ENCODE measurements around the gene USF2.

The USF2 gene

DNA sequence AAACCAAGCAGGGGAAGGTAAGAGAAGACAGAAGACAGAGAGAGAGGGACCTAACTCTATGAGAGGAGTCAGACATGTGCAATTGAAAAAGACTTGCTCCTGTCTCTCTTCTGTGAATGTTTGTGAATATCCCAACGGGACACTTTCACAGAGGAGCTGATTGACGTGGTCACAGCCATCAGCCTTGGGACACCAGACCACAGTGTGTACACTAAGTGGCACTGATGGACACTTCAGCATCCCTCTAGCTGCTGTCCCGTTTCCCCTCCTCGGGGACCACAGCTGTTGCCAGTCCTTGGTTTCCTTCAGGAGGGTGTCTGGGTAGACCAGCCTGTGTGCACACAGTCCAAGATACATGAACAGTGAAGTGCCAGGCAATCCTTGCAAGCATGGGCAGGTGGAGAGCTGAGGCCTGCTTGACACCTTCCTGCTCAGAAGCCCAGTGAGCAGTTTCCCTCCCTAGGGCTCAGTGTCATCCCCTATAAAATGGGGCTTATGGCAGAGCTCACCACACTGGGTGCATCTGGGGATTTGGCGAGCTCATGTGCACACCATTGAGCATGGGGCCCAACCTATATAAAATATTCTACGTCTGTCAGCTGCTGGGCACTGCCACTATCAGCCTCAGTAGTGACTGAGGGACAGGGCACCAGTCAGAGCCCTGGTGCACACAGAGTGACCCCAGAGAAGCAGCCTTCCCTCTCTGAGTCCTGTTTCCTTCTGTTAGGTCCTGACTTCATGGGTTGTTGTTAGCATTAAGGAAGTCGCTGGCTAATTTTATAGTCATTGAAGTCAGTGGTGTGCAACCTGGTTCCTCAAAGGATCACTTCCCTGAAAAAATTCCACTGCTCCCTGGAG is 4.3 kb upstream of the USF2 start:
- TF ChIP-seq, protein P1, sequence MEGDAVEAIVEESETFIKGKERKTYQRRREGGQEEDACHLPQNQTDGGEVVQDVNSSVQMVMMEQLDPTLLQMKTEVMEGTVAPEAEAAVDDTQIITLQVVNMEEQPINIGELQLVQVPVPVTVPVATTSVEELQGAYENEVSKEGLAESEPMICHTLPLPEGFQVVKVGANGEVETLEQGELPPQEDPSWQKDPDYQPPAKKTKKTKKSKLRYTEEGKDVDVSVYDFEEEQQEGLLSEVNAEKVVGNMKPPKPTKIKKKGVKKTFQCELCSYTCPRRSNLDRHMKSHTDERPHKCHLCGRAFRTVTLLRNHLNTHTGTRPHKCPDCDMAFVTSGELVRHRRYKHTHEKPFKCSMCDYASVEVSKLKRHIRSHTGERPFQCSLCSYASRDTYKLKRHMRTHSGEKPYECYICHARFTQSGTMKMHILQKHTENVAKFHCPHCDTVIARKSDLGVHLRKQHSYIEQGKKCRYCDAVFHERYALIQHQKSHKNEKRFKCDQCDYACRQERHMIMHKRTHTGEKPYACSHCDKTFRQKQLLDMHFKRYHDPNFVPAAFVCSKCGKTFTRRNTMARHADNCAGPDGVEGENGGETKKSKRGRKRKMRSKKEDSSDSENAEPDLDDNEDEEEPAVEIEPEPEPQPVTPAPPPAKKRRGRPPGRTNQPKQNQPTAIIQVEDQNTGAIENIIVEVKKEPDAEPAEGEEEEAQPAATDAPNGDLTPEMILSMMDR (IDR thresholded peaks at IDR 0.05; ENCODE audit: low read depth, low read length) = no peak
- no peak for TF ChIP-seq EZH2phosphoT487 (IDR thresholded peaks at IDR 0.05; ENCODE audit: low read depth)
- Histone ChIP-seq H4K20me1 (ENCODE audit: insufficient read depth, low read length) (no peaks in the 10 kb centered on the region), H3K36me3 (replicated peaks; ENCODE audit: low read depth, low read length) (peaks cover 3% of the 10 kb centered on the region), H3K9ac (ENCODE audit: low read length) (no peak overlapping the region), H3K4me3 (ENCODE audit: low read length) (no peak overlapping the region), H3K79me2 (ENCODE audit: low read length) (peaks cover 13% of the 10 kb centered on the region), H3K9me3 (ENCODE audit: insufficient read depth, low read length) (no peaks in the 10 kb centered on the region), H3K27ac (ENCODE audit: low read length) (no peak overlapping the region), H3K4me1 (ENCODE audit: low read length) (peaks cover 9% of the 10 kb centered on the region; the same call in 1 of the 2 replicates), H2AFZ (ENCODE audit: low read depth, low read length) (no peak overlapping the region), H3K4me2 (ENCODE audit: low read length) (no peak overlapping the region), H3K27me3 (ENCODE audit: low read depth, low read length) (no peaks in the 10 kb centered on the region)

DNA sequence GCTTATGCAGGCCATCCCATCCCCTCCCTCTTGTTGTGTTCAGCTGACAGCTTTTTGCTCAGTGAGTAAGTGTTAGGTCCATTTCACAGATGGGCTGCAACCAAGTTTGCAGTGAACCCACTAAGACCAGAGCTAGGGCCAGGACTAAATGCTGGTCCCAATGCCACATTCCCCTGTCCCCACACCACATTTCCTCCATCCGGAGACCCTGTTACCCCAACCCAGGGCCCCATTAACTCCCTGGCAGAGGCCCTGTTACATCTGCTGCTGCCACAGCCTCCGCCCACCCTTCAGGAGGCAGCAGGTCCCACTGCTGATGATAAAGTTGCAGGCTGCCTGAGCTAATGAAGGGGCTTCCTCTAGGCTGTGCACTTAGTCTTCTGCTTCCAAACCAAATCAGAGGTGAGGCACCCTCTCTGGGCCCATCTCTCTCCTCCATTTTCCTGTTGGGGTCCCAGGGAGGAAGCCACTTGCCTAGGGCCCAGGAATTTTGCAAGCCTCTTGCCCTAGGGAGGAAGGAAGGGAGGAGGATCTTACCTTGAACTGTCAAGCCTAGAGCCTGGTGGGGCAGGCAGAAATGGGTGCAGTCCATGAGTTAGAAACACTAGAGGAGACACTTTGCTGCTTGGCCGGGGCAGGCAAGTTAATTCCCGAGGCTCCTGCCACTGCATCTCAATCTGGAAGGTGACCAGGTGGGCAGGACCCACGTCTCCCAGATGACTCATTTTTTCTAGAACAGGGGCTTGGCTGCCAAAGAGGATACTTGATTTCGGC is 3.4 kb upstream of the USF2 start:
- no peaks in the 10 kb centered on the region for H3K27me3 ChIP-seq (ENCODE audit: low read depth, low read length)
- TF ChIP-seq EZH2phosphoT487 (IDR thresholded peaks at IDR 0.05; ENCODE audit: low read depth) = no peak
- TF ChIP-seq, protein P1 (IDR thresholded peaks at IDR 0.05; ENCODE audit: low read depth, low read length) = no peak
- H3K4me2 ChIP-seq (ENCODE audit: low read length) = no peak overlapping the region
- H4K20me1 ChIP-seq (ENCODE audit: insufficient read depth, low read length) = no peaks in the 10 kb centered on the region
- H3K79me2 ChIP-seq (ENCODE audit: low read length) = peaks cover 18% of the 10 kb centered on the region
- H3K9me3 ChIP-seq (ENCODE audit: insufficient read depth, low read length) = no peaks in the 10 kb centered on the region
- no peak overlapping the region for H3K9ac ChIP-seq (ENCODE audit: low read length)
- H3K36me3 ChIP-seq (replicated peaks; ENCODE audit: low read depth, low read length) = peaks cover 7% of the 10 kb centered on the region
- H3K4me3 ChIP-seq (ENCODE audit: low read length) = no peak overlapping the region
- H3K4me1 ChIP-seq (ENCODE audit: low read length) = peaks cover 15% of the 10 kb centered on the region
- H2AFZ ChIP-seq (ENCODE audit: low read depth, low read length) = no peak overlapping the region
- no peak overlapping the region for H3K27ac ChIP-seq (ENCODE audit: low read length)

DNA sequence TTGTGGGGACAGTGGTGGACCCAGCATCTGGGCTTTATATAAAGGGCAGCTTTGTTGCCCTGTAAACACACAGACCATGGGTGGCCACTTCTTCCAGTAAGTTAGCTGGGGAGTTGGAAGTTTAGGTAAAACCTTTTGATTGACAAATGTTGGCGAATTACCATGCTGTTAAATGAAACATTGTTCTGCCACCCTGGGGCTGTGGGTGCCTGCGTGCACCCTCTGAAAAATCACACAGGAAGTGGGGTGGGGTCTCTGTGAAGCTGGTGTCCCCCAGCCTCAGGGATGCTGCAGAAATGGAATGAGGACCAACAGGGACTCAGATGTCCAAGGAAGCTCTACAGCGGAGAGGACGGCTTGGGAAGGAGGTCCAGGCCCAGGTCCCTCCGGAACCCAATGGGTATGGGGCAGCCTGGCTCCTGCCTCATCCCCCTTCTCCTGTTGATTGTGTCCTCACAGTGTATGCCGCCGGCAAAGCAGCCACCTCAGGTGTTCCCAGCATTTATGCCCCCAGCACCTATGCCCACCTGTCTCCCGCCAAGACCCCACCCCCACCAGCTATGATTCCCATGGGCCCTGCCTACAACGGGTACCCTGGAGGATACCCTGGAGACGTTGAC is 2.8 kb upstream of the USF2 start:
- Histone ChIP-seq H3K4me2 (ENCODE audit: low read length) (no peak overlapping the region), H3K36me3 (replicated peaks; ENCODE audit: low read depth, low read length) (peaks cover 14% of the 10 kb centered on the region), H3K9ac (ENCODE audit: low read length) (no peak overlapping the region), H2AFZ (ENCODE audit: low read depth, low read length) (no peak overlapping the region), H3K4me1 (ENCODE audit: low read length) (peaks cover 19% of the 10 kb centered on the region), H3K27me3 (ENCODE audit: low read depth, low read length) (no peaks in the 10 kb centered on the region), H4K20me1 (ENCODE audit: insufficient read depth, low read length) (no peaks in the 10 kb centered on the region), H3K27ac (ENCODE audit: low read length) (no peak overlapping the region), H3K4me3 (ENCODE audit: low read length) (no peak overlapping the region), H3K79me2 (ENCODE audit: low read length) (peaks cover 18% of the 10 kb centered on the region), H3K9me3 (ENCODE audit: insufficient read depth, low read length) (no peaks in the 10 kb centered on the region)
- TF ChIP-seq, protein P1 (IDR thresholded peaks at IDR 0.05; ENCODE audit: low read depth, low read length) = no peak
- no peak for TF ChIP-seq EZH2phosphoT487 (IDR thresholded peaks at IDR 0.05; ENCODE audit: low read depth)
